A549 (cell line): ENCODE results near the gene XRCC1.

Experiments
- CBX2 ChIP-seq: fragments of 200-600 bp; sonication (generic); IDR thresholded peaks from 2 replicates; pipeline ENCODE4 v1.6.1; 2016; ENCODE audit warnings: low read depth, mild to moderate bottlenecking, borderline replicate concordance
- CEBPB ChIP-seq, 2 experiments: fragments of >200 bp in 1 of 2; sonication (Bioruptor Twin) in 1 of 2; formaldehyde crosslinking in 1 of 2; IDR thresholded peaks; 2 replicates each; pipeline ENCODE4 v1.6.1; 2012 to 2016
- CHD2 ChIP-seq: fragments of 150-350 bp; IDR thresholded peaks from 2 replicates; pipeline ENCODE4 v1.6.1; 2014; ENCODE audit warnings: low read length; ENCODE audit not compliant: partially characterized antibody
- CTCF ChIP-seq: fragments of >200 bp; sonication (Bioruptor Twin); formaldehyde crosslinking; IDR thresholded peaks from 3 replicates; pipeline ENCODE4 v1.5.1; 2016
- E2F6 ChIP-seq: IDR thresholded peaks from 2 replicates; pipeline ENCODE4 v1.6.1; 2012; ENCODE audit warnings: low read depth, borderline replicate concordance
- EP300 ChIP-seq, 2 experiments: fragments of >200 bp; sonication (Bioruptor Twin); formaldehyde crosslinking; IDR thresholded peaks; 2 replicates in 1 of 2; 3 replicates in 1 of 2; pipeline ENCODE4 v1.6.1; 2016 to 2017
- FOSL2 ChIP-seq, 2 experiments: fragments of 450-650 bp in 1 of 2; fragments of >200 bp in 1 of 2; sonication (Bioruptor Twin) in 1 of 2; formaldehyde crosslinking; IDR thresholded peaks; 2 replicates each; pipeline versions ENCODE4 v1.5.0 to v1.6.1; 2016 to 2020; ENCODE audit warnings: mild to moderate bottlenecking in 1 of 2, moderate library complexity in 1 of 2
- JUNB ChIP-seq: fragments of >200 bp; sonication (Bioruptor Twin); formaldehyde crosslinking; IDR thresholded peaks from 2 replicates; pipeline ENCODE4 v1.6.1; 2016
- KDM5A ChIP-seq: fragments of 200-600 bp; sonication (generic); IDR thresholded peaks from 2 replicates; pipeline ENCODE4 v1.6.1; 2016; ENCODE audit warnings: antibody characterized with exemption, mild to moderate bottlenecking
- MYC ChIP-seq: IDR thresholded peaks from 2 replicates; pipeline ENCODE4 v1.6.1; 2012; ENCODE audit warnings: mild to moderate bottlenecking, inconsistent platforms, low read length, improper control_type of control experiment, borderline replicate concordance
- POLR2A ChIP-seq: IDR thresholded peaks from 2 replicates; pipeline ENCODE4 v1.6.1; 2012; ENCODE audit warnings: mild to moderate bottlenecking, low read length
- REST ChIP-seq: fragments of 200-600 bp; sonication (generic); IDR thresholded peaks from 2 replicates; pipeline ENCODE4 v1.6.1; 2016; ENCODE audit warnings: antibody characterized with exemption, mild to moderate bottlenecking, moderate library complexity
- SMC3 ChIP-seq: fragments of >200 bp; sonication (Bioruptor Twin); formaldehyde crosslinking; IDR thresholded peaks from 3 replicates; pipeline ENCODE4 v1.6.1; 2018; ENCODE audit warnings: inconsistent platforms
- ZFP36 ChIP-seq: fragments of 450-650 bp; IDR thresholded peaks from 2 replicates; pipeline ENCODE4 v1.6.1; 2014; ENCODE audit warnings: borderline replicate concordance; ENCODE audit not compliant: partially characterized antibody

- TF ChIP-seq CTCF (no peak), CHD2 (no peak), JUNB (no peak), CBX2 (no peak), REST (no peak), KDM5A (no peak), FOSL2 (IDR thresholded peaks at IDR 0.05) (no peak), FOSL2 (CRISPR knock-in tag; IDR thresholded peaks at IDR 0.05) (no peak), CEBPB (IDR thresholded peaks at IDR 0.05) (no peak), ZFP36 (no peak), SMC3 (no peak), POLR2A (no peak), MYC (no peak), E2F6 (no peak), EP300 (IDR thresholded peaks at IDR 0.05) (no peak)
These were observed 31.2 kb downstream of the XRCC1 start for GRCh38 chr19:43544077-43544476.
